H1 (cell line): ENCODE data around the gene TSPEAR.

ENCODE experiments used
- EZH2 ChIP-seq: fragments of 200-600 bp; sonication (generic); IDR thresholded peaks from 2 replicates; pipeline ENCODE4 v1.7.1; 2012; ENCODE audit warnings: low read depth, mild to moderate bottlenecking, moderate library complexity, low read length, inconsistent platforms; ENCODE audit not compliant: severe bottlenecking
- POLR2A ChIP-seq, 2 experiments: IDR thresholded peaks; 1 replicate in 1 of 2; 2 replicates in 1 of 2; pipeline ENCODE4 v1.6.1; 2011; ENCODE audit warnings: low read depth in 2 of 2, low read length in 2 of 2, mild to moderate bottlenecking in 2 of 2; ENCODE audit errors: control extremely low read depth in 1 of 2
- POLR2AphosphoS5 ChIP-seq: IDR thresholded peaks from 2 replicates; pipeline ENCODE4 v1.6.1; 2011; ENCODE audit warnings: low read depth, low read length
- RAD21 ChIP-seq, 2 experiments: IDR thresholded peaks in 1 of 2; conservative IDR thresholded peaks in 1 of 2; 2 replicates each; pipeline ENCODE4 v1.6.1; 2011; ENCODE audit warnings: low read depth in 2 of 2, low read length in 2 of 2, improper control_type of control experiment in 1 of 2, inconsistent platforms in 1 of 2, mild to moderate bottlenecking in 1 of 2, moderate library complexity in 1 of 2
- RFX5 ChIP-seq: IDR thresholded peaks from 2 replicates; pipeline ENCODE4 v1.6.1; 2011; ENCODE audit warnings: low read depth, low read length, improper control_type of control experiment, borderline replicate concordance
- RNF2 ChIP-seq: fragments of 200-900, 300-1000 bp; sonication (generic); IDR thresholded peaks from 2 replicates; pipeline ENCODE4 v1.7.1; 2016; ENCODE audit warnings: borderline replicate concordance, low read depth, mild to moderate bottlenecking, antibody characterized with exemption, low read length; ENCODE audit not compliant: poor library complexity, severe bottlenecking; ENCODE audit errors: missing control alignments
- SIN3A ChIP-seq, 2 experiments: IDR thresholded peaks in 1 of 2; conservative IDR thresholded peaks in 1 of 2; 2 replicates each; pipeline ENCODE4 v1.6.1; 2011 to 2012; ENCODE audit warnings: low read length in 2 of 2, improper control_type of control experiment in 1 of 2, low read depth in 1 of 2, mild to moderate bottlenecking in 1 of 2
- TAF1 ChIP-seq: IDR thresholded peaks from 2 replicates; pipeline ENCODE4 v1.6.1; 2011; ENCODE audit warnings: mild to moderate bottlenecking, low read depth, low read length
- TEAD4 ChIP-seq: IDR thresholded peaks from 2 replicates; pipeline ENCODE4 v1.6.1; 2012; ENCODE audit warnings: low read depth, low read length, inconsistent platforms, mixed read lengths
- YY1 ChIP-seq: IDR thresholded peaks from 2 replicates; pipeline ENCODE4 v1.6.1; 2011; ENCODE audit warnings: low read depth, mild to moderate bottlenecking, low read length
- TF ChIP-seq, protein P1 (sequence below): IDR thresholded peaks from 2 replicates; pipeline ENCODE4 v1.6.1; 2011; ENCODE audit warnings: low read length, improper control_type of control experiment
- TF ChIP-seq, protein P2 (sequence below), 3 experiments: IDR thresholded peaks; 1 replicate in 2 of 3; 2 replicates in 1 of 3; pipeline versions ENCODE4 v1.5.1 to v1.6.1; 2011; ENCODE audit warnings: low read length in 3 of 3, mild to moderate bottlenecking in 3 of 3, inconsistent platforms in 2 of 3, low read depth in 1 of 3, moderate library complexity in 1 of 3; ENCODE audit not compliant: insufficient read depth in 1 of 3; ENCODE audit errors: control extremely low read depth in 1 of 3
- TF ChIP-seq, protein P3 (sequence below): IDR thresholded peaks from 2 replicates; pipeline ENCODE4 v1.6.1; 2012; ENCODE audit warnings: low read length, inconsistent platforms

DNA sequence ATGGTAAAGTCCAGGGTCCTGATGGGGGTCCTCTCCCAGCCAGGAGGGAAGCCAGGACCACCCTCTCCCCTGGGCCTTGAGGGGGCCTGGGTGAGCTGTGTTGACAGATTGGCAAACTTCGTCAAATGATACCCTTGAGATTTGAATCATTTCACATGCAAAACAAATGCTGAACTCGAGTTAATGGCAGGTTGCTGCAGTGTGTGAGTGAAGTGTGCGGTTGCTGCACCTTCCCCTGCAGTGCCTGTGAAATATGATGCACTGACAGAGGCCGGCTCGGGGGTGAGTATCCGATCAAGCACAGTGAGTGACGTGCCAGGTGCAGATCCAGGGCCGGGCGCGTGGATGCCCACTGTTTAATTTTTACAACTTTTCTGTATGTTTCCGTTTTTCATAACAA, 23.7 kb downstream of the TSPEAR start:
- TF ChIP-seq, protein P1, sequence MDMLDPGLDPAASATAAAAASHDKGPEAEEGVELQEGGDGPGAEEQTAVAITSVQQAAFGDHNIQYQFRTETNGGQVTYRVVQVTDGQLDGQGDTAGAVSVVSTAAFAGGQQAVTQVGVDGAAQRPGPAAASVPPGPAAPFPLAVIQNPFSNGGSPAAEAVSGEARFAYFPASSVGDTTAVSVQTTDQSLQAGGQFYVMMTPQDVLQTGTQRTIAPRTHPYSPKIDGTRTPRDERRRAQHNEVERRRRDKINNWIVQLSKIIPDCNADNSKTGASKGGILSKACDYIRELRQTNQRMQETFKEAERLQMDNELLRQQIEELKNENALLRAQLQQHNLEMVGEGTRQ = no peak
- TF ChIP-seq POLR2AphosphoS5 = no peak
- TF ChIP-seq, protein P2, sequence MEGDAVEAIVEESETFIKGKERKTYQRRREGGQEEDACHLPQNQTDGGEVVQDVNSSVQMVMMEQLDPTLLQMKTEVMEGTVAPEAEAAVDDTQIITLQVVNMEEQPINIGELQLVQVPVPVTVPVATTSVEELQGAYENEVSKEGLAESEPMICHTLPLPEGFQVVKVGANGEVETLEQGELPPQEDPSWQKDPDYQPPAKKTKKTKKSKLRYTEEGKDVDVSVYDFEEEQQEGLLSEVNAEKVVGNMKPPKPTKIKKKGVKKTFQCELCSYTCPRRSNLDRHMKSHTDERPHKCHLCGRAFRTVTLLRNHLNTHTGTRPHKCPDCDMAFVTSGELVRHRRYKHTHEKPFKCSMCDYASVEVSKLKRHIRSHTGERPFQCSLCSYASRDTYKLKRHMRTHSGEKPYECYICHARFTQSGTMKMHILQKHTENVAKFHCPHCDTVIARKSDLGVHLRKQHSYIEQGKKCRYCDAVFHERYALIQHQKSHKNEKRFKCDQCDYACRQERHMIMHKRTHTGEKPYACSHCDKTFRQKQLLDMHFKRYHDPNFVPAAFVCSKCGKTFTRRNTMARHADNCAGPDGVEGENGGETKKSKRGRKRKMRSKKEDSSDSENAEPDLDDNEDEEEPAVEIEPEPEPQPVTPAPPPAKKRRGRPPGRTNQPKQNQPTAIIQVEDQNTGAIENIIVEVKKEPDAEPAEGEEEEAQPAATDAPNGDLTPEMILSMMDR (IDR thresholded peaks at IDR 0.05; ENCODE audit: control extremely low read depth in 1 of 3, insufficient read depth in 1 of 3, low read depth in 1 of 3, low read length in 3 of 3) = no peak
- no peak for TF ChIP-seq POLR2A (IDR thresholded peaks at IDR 0.05; ENCODE audit: control extremely low read depth in 1 of 2, low read depth in 2 of 2, low read length in 2 of 2)
- TF ChIP-seq RNF2 = no peak
- no peak for TF ChIP-seq TAF1
- no peak for TF ChIP-seq RAD21 (IDR thresholded peaks at IDR 0.05 in 1 of 2, conservative IDR thresholded peaks at IDR 0.05 in 1 of 2; ENCODE audit: low read depth in 2 of 2, low read length in 2 of 2)
- no peak for TF ChIP-seq EZH2
- no peak for TF ChIP-seq YY1
- TF ChIP-seq RFX5 = no peak
- TF ChIP-seq SIN3A (conservative IDR thresholded peaks at IDR 0.05 in 1 of 2, IDR thresholded peaks at IDR 0.05 in 1 of 2; ENCODE audit: low read depth in 1 of 2, low read length in 2 of 2) = no peak
- no peak for TF ChIP-seq TEAD4
- TF ChIP-seq, protein P3, sequence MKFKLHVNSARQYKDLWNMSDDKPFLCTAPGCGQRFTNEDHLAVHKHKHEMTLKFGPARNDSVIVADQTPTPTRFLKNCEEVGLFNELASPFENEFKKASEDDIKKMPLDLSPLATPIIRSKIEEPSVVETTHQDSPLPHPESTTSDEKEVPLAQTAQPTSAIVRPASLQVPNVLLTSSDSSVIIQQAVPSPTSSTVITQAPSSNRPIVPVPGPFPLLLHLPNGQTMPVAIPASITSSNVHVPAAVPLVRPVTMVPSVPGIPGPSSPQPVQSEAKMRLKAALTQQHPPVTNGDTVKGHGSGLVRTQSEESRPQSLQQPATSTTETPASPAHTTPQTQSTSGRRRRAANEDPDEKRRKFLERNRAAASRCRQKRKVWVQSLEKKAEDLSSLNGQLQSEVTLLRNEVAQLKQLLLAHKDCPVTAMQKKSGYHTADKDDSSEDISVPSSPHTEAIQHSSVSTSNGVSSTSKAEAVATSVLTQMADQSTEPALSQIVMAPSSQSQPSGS = no peak
